Limb (tissue), 2 donors: ENCODE results near the gene GTF2A1.
"Not testable (repeated sequence)": the region's sequence is repeated elsewhere in the genome, so short reads cannot be mapped to it uniquely, and the experiment has no call there.

Source experiments
- DNase-seq, 2 donors: peaks; one replicate each; pipeline ENCODE4 v3.0.0-alpha.2; 2016; ENCODE audit errors: extremely low spot score in 2 of 2

Gene GTF2A1

DNA sequence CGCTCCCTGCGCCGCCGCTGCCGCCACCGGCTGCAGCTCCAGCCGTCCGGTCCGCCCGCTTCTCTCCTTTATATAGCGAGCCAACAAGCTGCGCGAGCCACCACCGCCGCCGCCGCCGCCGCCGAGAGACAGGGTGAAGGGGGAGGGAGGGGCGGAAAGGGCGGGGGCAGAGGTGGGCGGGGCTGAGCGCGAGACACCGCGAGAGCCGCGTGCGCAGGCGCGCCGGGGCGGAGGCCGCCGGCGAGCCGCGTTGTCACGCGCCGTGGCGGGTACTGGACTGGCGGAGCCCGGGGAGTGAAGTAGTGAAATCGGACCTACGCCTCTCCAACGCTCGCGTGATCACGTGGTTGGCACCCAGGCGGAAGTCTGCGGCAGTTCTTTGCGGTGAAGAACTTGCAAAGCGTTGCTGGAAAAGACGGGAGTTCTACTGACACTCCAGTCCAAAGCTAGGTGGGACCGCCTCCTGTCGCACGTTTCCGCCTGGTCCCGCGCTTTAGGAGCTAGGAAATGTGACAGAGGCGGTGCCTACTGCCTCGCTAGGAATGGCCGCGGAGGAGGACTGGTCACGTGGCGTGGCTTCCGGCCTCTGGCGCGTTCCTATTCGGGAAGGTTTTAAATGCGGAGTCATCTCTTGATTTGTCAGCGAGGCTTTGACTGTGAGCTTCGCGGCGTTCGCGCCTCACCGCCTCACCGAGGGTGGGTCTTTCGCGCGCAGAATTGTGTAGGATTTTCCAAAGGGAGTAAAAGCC, at the start of gene GTF2A1:
GTF2A1 (minus strand) TSS at position 130 of the 749 bp plus-strand sequence. CDS start 441 bp downstream, outside the sequence.
- peak; percentile 98 to 99 for DNase-seq

DNA sequence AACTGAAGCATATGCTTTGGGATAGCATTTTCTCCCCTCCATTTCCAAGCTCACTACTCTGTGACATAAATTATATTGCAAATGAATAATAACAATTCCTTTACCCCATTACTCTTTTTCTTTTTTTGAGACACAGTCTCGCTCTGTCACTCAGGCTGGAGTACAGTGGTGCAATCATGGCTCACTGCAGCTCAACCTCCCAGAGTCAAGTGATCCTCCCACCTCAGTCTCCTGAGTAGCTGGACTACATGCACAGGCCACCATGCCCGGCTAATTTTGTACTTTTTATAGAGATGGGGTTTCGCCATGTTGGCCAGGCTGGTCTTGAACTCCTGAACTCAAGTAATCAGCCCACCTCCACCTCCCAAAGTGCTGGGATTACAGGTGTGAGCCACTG, 49.2 kb upstream of the GTF2A1 start:
- no peak for DNase-seq

DNA sequence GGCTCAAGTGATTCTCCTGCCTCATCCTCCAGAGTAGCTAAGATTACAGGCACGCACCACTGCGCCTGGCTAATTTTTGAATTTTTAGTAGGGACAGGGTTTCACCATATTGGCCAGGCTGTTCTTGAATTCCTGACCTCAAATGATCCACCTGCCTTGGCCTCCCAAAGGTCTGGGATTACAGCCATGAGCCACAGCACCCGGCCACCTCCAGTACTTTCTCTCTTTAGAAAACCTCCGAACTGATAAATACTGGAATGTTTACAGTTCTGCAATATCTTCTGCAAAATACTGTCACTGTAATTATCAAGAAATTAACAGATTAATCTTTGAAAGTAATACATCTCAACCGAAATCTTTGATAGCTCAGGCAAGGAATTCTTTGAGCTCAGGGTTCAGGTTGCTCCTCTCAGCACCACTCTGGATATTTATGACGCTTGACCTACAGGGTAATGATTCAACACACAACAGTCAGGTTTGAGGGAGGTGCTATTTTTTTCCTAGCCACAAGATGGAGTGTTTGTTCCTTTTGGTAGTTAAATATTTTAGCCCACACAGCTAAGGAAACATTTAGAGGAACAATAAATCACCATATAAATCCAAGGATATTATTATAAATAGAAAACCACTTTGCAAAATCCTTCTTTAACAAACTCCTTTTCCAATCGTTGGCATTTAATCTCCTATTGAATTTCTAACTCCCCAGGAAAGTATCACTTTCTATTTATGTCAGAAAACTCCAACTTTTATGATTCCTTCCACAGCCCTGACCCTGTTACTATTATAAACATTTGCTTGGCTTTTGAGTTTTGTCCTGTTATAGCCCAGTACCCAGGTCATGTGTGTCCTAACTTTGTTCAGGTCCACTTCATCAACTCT, 48.6 kb upstream of the GTF2A1 start:
- DNase-seq, result peak in 1 of 2 donors; percentile 79

DNA sequence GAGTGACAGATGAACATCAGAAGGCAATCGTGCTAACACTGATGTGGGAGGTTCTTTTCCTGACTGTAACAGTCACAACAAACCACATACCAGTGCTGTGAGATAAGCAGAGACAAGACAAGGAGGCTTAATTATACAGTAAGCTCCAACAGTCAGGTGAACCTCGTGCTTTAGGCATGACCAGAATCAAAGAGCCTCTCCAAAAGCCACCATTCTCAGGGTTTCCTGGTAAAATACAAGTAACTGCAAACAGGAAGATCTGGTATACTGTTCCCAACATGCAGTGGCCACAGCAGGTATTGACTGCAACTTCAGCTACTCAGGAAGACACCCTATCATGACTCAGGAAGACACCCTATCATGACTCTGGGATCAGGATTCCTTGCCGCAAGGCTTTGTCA, 47.3 kb upstream of the GTF2A1 start:
- DNase-seq, result no peak

DNA sequence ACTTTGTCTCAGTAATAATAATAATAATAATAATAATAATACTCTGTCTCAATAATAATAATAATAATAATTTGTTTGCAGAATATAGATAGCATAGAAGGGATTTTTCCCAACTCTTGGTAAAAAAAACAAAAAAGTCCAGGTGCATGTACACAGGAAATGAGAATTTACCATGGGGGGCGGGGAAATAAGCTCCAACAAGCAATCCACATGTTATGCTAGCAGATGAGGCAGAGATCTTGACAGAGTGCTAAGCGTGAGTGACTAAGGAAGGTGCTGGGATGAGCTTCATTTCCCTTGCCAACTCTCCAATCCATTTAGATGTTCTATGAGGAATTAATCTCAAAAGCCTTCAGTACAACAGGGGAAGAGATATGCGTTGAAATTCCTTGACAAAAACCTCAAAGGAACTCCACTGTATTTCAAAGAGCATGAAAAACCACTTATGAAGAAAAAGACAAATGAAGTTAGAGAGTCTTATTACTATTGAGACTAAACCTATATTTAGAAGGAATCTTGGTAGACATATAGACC, 44.9 kb upstream of the GTF2A1 start:
- no peak for DNase-seq

DNA sequence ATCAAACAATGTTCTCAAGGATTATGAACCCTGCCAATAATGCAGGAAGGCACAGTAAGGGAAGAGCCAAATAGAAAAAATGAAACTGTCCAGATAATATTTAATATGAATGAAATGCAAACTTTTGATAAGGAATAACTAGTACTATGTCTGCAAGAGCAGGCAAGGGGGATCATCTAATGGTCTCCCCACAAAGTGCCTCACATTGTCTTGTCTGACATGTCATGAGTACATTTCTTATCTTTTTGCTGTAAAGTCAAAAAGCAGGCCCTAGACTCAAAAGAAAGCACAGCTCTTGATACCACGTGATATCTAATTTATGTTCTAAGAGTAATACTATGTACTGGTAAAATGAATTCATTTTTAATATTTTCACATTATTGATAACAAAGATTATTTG, 43.9 kb upstream of the GTF2A1 start:
- DNase-seq, result no peak

- DNase-seq, result no peak
Observed at GRCh38 chr14:81263777-81264410, 43.1 kb upstream of the GTF2A1 start.

GRCh38 chr14:81261176-81261575, 40.4 kb upstream of the GTF2A1 start:
- DNase-seq, result no peak

GRCh38 chr14:81260732-81261131, 40.0 kb upstream of the GTF2A1 start:
- DNase-seq, result no peak

DNA sequence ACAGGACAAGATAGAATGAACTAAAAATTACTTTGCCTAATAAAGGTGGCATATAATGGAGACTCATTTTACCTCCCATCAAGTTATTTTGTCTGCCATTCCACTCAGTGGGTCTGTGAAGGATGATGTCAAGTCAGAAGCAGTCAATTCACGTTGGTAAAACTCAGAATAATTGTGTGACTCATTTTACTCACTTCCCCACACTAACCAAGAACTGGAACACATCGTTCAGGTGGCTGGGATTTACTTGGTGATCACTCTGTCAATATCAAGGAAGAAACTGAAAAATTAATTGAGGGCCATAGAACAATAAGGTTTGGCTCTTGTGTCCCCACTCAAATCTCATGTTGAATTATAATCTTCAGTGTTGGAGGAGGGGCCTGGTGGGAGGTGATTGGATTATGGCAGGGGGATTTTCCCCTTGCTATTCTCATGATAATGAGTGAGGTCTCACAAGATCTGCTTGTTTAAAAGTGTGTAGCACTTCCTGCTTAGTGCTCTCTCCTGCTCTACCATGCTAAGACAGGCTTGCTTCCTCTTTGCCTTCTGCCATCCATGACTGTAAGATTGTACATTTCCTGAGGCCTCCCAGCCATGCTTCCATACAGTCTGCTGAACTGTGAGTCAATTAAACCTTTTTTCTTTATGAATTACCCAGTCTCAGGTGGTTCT, 35.7 kb upstream of the GTF2A1 start:
- no peak for DNase-seq

- DNase-seq, result no peak
Observed at GRCh38 chr14:81252278-81252677, 31.5 kb upstream of the GTF2A1 start.

DNA sequence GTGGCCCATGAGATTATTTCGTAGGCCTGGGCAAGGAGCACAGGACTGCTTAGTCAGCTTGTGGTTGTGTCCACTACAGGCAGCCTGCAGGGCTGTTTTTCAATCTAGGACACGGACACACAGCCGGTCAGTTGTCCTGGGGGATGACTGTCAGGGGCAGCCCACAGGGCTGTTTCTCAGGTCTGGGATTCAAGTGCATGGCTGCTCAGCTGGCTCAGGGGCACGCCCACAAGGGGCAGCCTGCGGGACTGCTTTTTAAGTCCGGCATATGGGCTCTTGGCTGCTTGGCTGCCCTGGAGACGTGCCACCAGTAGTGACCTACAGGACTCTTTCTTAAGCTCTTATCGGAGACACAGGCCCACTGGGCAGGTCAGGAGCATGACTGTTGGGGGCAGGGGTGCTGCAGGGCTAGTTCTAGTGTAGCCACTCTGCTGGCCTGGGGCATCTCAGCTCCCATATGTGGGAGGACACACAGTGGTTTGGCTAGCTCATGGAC, 26.6 kb upstream of the GTF2A1 start:
- no peak for DNase-seq

GRCh38 chr14:81246461-81247270, 25.9 kb upstream of the GTF2A1 start:
- DNase-seq, result no peak

DNA sequence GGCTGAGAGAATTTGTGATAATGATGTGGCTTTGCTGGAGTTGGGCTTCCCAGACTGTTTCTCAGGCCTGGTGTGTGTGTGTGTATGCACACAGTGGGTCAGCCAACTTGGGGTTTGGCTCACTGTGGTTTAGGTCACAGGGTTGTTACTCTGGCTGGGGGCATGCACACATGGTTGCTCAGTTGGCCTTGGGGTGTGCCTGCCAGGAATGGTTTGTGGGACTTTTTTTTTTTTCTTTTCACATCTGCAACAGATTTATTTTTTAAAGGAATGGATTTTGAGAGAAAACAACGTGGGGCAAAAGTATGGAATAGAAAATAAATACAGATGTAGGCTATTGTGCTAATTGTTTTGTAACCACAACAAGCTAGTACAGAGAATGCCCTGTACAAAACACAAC, 25.0 kb upstream of the GTF2A1 start:
- DNase-seq, result no peak

DNA sequence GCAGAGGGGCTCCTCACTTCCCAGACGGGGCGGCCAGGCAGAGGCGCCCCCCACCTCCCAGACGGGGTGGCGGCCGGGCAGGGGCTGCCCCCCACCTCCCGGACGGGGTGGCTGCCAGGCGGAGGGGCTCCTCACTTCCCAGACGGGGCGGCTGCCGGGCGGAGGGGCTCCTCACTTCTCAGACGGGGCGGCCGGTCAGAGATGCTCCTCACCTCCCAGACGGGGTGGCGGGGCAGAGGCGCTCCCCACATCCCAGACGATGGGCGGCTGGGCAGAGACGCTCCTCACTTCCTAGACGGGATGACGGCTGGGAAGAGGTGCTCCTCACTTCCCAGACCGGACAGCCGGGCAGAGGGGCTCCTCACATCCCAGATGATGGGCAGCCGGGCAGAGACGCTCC, 23.7 kb upstream of the GTF2A1 start:
- not testable (repeated sequence) for DNase-seq

DNA sequence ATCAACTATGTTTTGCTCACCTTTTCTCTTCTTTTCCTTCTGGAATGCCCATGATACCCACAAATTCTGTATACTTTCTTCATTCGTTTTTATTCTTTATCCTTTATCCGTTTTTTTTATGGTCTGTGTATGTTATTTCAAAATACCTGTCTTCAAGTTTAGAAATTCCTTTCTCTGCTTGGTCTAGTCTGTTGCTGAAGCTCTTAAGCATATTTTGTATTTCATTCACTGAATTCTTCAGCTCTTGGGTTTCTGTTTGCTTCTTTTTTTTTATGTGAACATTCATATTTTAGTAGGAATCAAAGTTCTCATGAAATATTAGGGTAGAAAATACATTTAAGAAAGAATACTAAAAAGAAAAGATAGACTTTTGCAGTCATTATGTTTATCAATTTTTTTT, 22.7 kb upstream of the GTF2A1 start:
- no peak for DNase-seq

DNA sequence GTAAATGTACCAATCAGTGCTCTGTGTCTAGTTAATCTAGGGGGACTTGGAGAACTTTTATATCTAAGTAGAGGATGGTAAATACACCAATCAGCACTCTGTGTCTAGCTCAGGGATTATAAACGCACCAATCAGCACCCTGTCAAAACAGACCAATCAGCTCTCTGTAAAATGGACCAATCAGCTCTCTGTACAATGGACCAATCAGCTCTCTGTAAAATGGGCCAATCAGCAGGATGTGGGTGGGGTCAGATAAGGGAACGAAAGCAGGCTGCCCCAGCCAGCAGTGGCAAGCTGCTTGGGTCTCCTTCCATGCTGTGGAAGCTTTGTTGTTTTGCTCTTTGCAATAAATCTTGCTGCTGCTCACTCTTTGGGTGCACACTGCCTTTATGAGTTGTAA, 16.1 kb upstream of the GTF2A1 start:
- not testable (repeated sequence) for DNase-seq

GRCh38 chr14:81236138-81236537, 15.4 kb upstream of the GTF2A1 start:
- no peak for DNase-seq

- DNase-seq, result no peak
Observed at GRCh38 chr14:81235096-81235495, 14.3 kb upstream of the GTF2A1 start.

- DNase-seq, result peak in 1 of 2 donors; percentile 68
Observed at GRCh38 chr14:81234278-81234677, 13.5 kb upstream of the GTF2A1 start.
